IMR-90 (cell line): ENCODE results near the gene LTBP1. TPM values are rescaled to one million over a fixed set of nuclear protein-coding genes. Genes with fewer than 3 reads are reported as not detected.

Source experiments
- ATAC-seq: fragments of 200-7000 bp; cut with Tn5 transposase; 2 replicates; pipeline ENCODE4 v1.9.1; 2020; ENCODE audit warnings: low read depth, mild to moderate bottlenecking, moderate library complexity
- BruUV-seq: library from RNA; stranded (reverse); fragments of 400-500 nt; replicated peaks from 2 replicates; lab custom pipeline; 2021; lab: Mats Ljungman, UMichigan
- CTCF ChIA-PET: fragments of 300-600 bp; formaldehyde crosslinking; extraction: SDS; loops from one replicate; lab custom pipeline; 2021; ENCODE audit warnings: antibody characterized with exemption; lab: Yijun Ruan, JAX
- POLR2A ChIA-PET: fragments of 300-600 bp; sonication (Branson Sonifier 250); formaldehyde crosslinking; loops from one replicate; lab custom pipeline; 2022; ENCODE audit warnings: antibody characterized with exemption; ENCODE audit not compliant: unreplicated experiment; lab: Charles Lee
- DNase-seq: peaks from one replicate; pipeline ENCODE4 v3.0.0; 2013
- H2AFZ ChIP-seq: replicated peaks from 2 replicates; pipeline ENCODE3; 2013; ENCODE audit warnings: low read length, mild to moderate bottlenecking; ENCODE audit not compliant: poor library complexity
- H2AK5ac ChIP-seq: 2 replicates; pipeline ENCODE4 v1.6.1; 2013; ENCODE audit warnings: low read depth, low read length, inconsistent platforms
- H2AK9ac ChIP-seq: replicated peaks from 2 replicates; pipeline ENCODE3; 2013; ENCODE audit warnings: mild to moderate bottlenecking, low read depth, low read length, moderate library complexity; ENCODE audit not compliant: poor library complexity
- H2BK120ac ChIP-seq: 2 replicates; pipeline ENCODE4 v1.6.1; 2013; ENCODE audit warnings: low read depth, low read length, inconsistent platforms
- H2BK15ac ChIP-seq: 3 replicates; pipeline ENCODE4 v1.6.1; 2013; ENCODE audit warnings: low read depth, low read length, inconsistent platforms
- H2BK20ac ChIP-seq: 2 replicates; pipeline ENCODE4 v1.6.1; 2013; ENCODE audit warnings: low read depth, mild to moderate bottlenecking, inconsistent platforms, low read length, moderate library complexity
- H2BK5ac ChIP-seq: 2 replicates; pipeline ENCODE4 v1.6.1; 2013; ENCODE audit warnings: mild to moderate bottlenecking, low read depth, low read length, inconsistent platforms; ENCODE audit not compliant: poor library complexity, severe bottlenecking
- H3K14ac ChIP-seq: replicated peaks from 2 replicates; pipeline ENCODE4 v1.6.1; 2013; ENCODE audit warnings: low read depth, low read length, inconsistent platforms
- H3K18ac ChIP-seq: 2 replicates; pipeline ENCODE4 v1.6.1; 2013; ENCODE audit warnings: low read depth, low read length, control low read depth
- H3K23ac ChIP-seq: 2 replicates; pipeline ENCODE4 v1.6.1; 2013; ENCODE audit warnings: low read depth, low read length, inconsistent platforms
- H3K27ac ChIP-seq: 2 replicates; pipeline ENCODE4 v1.5.1; 2013; ENCODE audit warnings: mild to moderate bottlenecking, control low read depth, low read length; ENCODE audit not compliant: insufficient read depth
- H3K27me3 ChIP-seq: 2 replicates; pipeline ENCODE4 v1.6.1; 2013; ENCODE audit warnings: low read length; ENCODE audit not compliant: control insufficient read depth, insufficient read depth
- H3K36me3 ChIP-seq: 2 replicates; pipeline ENCODE4 v1.6.1; 2013; ENCODE audit warnings: low read length, mixed read lengths; ENCODE audit not compliant: control insufficient read depth, insufficient read depth
- H3K4ac ChIP-seq: 2 replicates; pipeline ENCODE4 v1.6.1; 2013; ENCODE audit warnings: low read depth, low read length, inconsistent platforms
- H3K4me1 ChIP-seq: 2 replicates; pipeline ENCODE4 v1.6.1; 2013; ENCODE audit warnings: low read length, mixed read lengths; ENCODE audit not compliant: control insufficient read depth, insufficient read depth
- H3K4me2 ChIP-seq: 2 replicates; pipeline ENCODE4 v1.6.1; 2013; ENCODE audit warnings: low read depth, mild to moderate bottlenecking, control low read depth, low read length, moderate library complexity
- H3K4me3 ChIP-seq: 2 replicates; pipeline ENCODE4 v1.5.1; 2013; ENCODE audit warnings: low read depth, mild to moderate bottlenecking, control low read depth, low read length, moderate library complexity; ENCODE audit not compliant: insufficient read depth
- H3K56ac ChIP-seq: 2 replicates; pipeline ENCODE4 v1.6.1; 2013; ENCODE audit warnings: low read length, inconsistent platforms; ENCODE audit not compliant: insufficient read depth; ENCODE audit errors: extremely low read depth
- H3K79me1 ChIP-seq, 2 experiments: 2 replicates each; pipeline ENCODE4 v1.6.1; 2013; ENCODE audit warnings: low read length in 2 of 2, inconsistent platforms in 1 of 2, low read depth in 1 of 2
- H3K9ac ChIP-seq: 2 replicates; pipeline ENCODE4 v1.6.1; 2013; ENCODE audit warnings: low read depth, low read length, control low read depth
- H3K9me1 ChIP-seq: 2 replicates; pipeline ENCODE4 v1.6.1; 2013; ENCODE audit warnings: low read length, inconsistent platforms; ENCODE audit not compliant: insufficient read depth
- H3K9me3 ChIP-seq: 2 replicates; pipeline ENCODE4 v1.6.1; 2013; ENCODE audit warnings: low read length; ENCODE audit not compliant: control insufficient read depth, insufficient read depth
- H4K20me1 ChIP-seq: 2 replicates; pipeline ENCODE4 v1.6.1; 2013; ENCODE audit warnings: low read length, inconsistent platforms; ENCODE audit not compliant: insufficient read depth
- H4K5ac ChIP-seq: 2 replicates; pipeline ENCODE4 v1.6.1; 2013; ENCODE audit warnings: mild to moderate bottlenecking, low read depth, low read length, control low read depth
- H4K8ac ChIP-seq, 2 experiments: 2 replicates each; pipeline ENCODE4 v1.6.1; 2013; ENCODE audit warnings: low read depth in 2 of 2, low read length in 2 of 2, control low read depth in 1 of 2, inconsistent platforms in 1 of 2
- H4K91ac ChIP-seq: 2 replicates; pipeline ENCODE4 v1.6.1; 2013; ENCODE audit warnings: low read depth, low read length, inconsistent platforms; ENCODE audit not compliant: insufficient read depth
- CEBPB ChIP-seq: IDR thresholded peaks from 2 replicates; pipeline ENCODE4 v1.6.1; 2012; ENCODE audit warnings: low read depth, low read length, improper control_type of control experiment
- CHD1 ChIP-seq: IDR thresholded peaks from 2 replicates; pipeline ENCODE4 v1.6.1; 2012; ENCODE audit warnings: low read depth, low read length, improper control_type of control experiment
- FOS ChIP-seq: fragments of 150-350 bp; IDR thresholded peaks from 2 replicates; pipeline ENCODE4 v1.6.1; 2016; ENCODE audit warnings: low read depth, low read length
- MAZ ChIP-seq: IDR thresholded peaks from 2 replicates; pipeline ENCODE4 v1.6.1; 2012; ENCODE audit warnings: low read depth, mild to moderate bottlenecking, low read length, improper control_type of control experiment, moderate library complexity, borderline replicate concordance
- NFE2L2 ChIP-seq: fragments of 150-350 bp; IDR thresholded peaks from 2 replicates; pipeline ENCODE4 v1.6.1; 2016; ENCODE audit warnings: low read depth, mild to moderate bottlenecking, low read length
- POLR2A ChIP-seq: IDR thresholded peaks from 2 replicates; pipeline ENCODE4 v1.6.1; 2012; ENCODE audit warnings: mild to moderate bottlenecking, low read depth, low read length
- SMC3 ChIP-seq: fragments of 150-350 bp; IDR thresholded peaks from 2 replicates; pipeline ENCODE4 v1.6.1; 2016; ENCODE audit warnings: low read depth, mild to moderate bottlenecking, antibody characterized with exemption, low read length, moderate library complexity
- USF2 ChIP-seq: fragments of 150-350 bp; IDR thresholded peaks from 2 replicates; pipeline ENCODE4 v1.6.1; 2017; ENCODE audit warnings: mild to moderate bottlenecking, antibody characterized with exemption, low read length, low read depth
- dilution Hi-C: fragments of 300-500 bp; cut with HindIII; formaldehyde crosslinking; loops from one replicate; pipeline ENCODE4 v1.14.3; 2018; ENCODE audit warnings: low sequenced_read_pairs; ENCODE audit not compliant: unreplicated experiment
- in situ Hi-C: fragments of 300-500 bp; cut with MboI; formaldehyde crosslinking; loops from 3 replicates; pipeline ENCODE4 v1.14.3; 2019; ENCODE audit warnings: low sequenced_read_pairs, inconsistent platforms, mixed read lengths
- intact Hi-C: fragments of 100-400 bp; cut with micrococcal nuclease; formaldehyde crosslinking; loops from 2 replicates; pipeline ENCODE4 v1.10.0; 2022
- polyA plus RNA-seq, 3 experiments: library from polyadenylated mRNA; depleted of rRNA; stranded (reverse); fragments of >200 nt; gene quantifications; 2 replicates each; pipeline ENCODE4 v1.2.3, GENCODE V29; 2012; ENCODE audit warnings: low replicate concordance in 1 of 3
- total RNA-seq: library from RNA; depleted of rRNA; stranded (reverse); fragments of >200 nt; gene quantifications from 2 replicates; pipeline ENCODE4 v1.2.3, GENCODE V29; 2012

LTBP1 gene
- total and polyA plus RNA-seq, 2 of the 4 experiments (the other 2 are of a cell fraction): 235 to 326 TPM

GRCh38 chr2:33350632-33351031, 403.9 kb downstream of the LTBP1 start:
- Histone ChIP-seq H3K4ac (no peak overlapping the region), H3K18ac (no peak overlapping the region), H2BK15ac (no peak overlapping the region), H2BK120ac (no peak overlapping the region), H4K91ac (no peak overlapping the region), H3K9me1 (no peaks in the 10 kb centered on the region), H2AK9ac (no peak overlapping the region), H3K79me1 (peaks cover 0 to 24% of the 10 kb centered on the region in 2 experiments; a peak in 3 of 4 replicates), H3K27ac (no peak overlapping the region), H3K14ac (no peak overlapping the region), H2AK5ac (no peak overlapping the region), H4K5ac (no peak overlapping the region), H4K20me1 (no peaks in the 10 kb centered on the region), H3K36me3 (peaks cover 42% of the 10 kb centered on the region), H4K8ac (no peak overlapping the region), H3K9me3 (peaks cover 2% of the 10 kb centered on the region), H3K27me3 (no peaks in the 10 kb centered on the region), H3K4me1 (no peaks in the 10 kb centered on the region), H3K4me2 (no peak overlapping the region), H3K56ac (no peak overlapping the region), H3K4me3 (no peak overlapping the region), H2BK20ac (no peak overlapping the region), H3K23ac (no peak overlapping the region), H3K9ac (no peak overlapping the region), H2BK5ac (no peak overlapping the region), H2AFZ (no peak overlapping the region)
- no peak for TF ChIP-seq FOS
- TF ChIP-seq CEBPB: no peak
- TF ChIP-seq USF2: no peak
- TF ChIP-seq NFE2L2: no peak
- no peak for TF ChIP-seq CHD1
- no peak for TF ChIP-seq POLR2A
- no peak for TF ChIP-seq SMC3
- no peak for TF ChIP-seq MAZ
- ATAC-seq (no peak), DNase-seq (no peak)
- no TSS peak for BruUV-seq
- intact Hi-C loops (no loop called here), dilution Hi-C loops (no loop called here), in situ Hi-C loops (no loop called here)
- POLR2A ChIA-PET: no interaction called here
- CTCF ChIA-PET: no interaction called here
